Subcutaneous adipose tissue (tissue), 4 donors: ENCODE results near the gene PRR5L. TPM values are rescaled to one million over a fixed set of nuclear protein-coding genes. Genes with fewer than 3 reads are reported as not detected.

ENCODE experiments used
- total RNA-seq, 4 donors: library from RNA; depleted of rRNA; stranded (reverse); fragments of >200 nt; gene quantifications; one replicate each; pipeline ENCODE4 v1.1.0, GENCODE V29; 2016
- TF ChIP-seq, protein P1 (sequence below): fragments of 450-650 bp; IDR thresholded peaks from one replicate; pipeline ENCODE4 v1.5.1; 2016; ENCODE audit warnings: low read depth, mild to moderate bottlenecking, control low read depth, antibody characterized with exemption, moderate library complexity

The PRR5L gene
- total RNA-seq, 4 donors from 2014 or later = 10.6 to 24.8 (median 12.9) TPM

- TF ChIP-seq, protein P1, sequence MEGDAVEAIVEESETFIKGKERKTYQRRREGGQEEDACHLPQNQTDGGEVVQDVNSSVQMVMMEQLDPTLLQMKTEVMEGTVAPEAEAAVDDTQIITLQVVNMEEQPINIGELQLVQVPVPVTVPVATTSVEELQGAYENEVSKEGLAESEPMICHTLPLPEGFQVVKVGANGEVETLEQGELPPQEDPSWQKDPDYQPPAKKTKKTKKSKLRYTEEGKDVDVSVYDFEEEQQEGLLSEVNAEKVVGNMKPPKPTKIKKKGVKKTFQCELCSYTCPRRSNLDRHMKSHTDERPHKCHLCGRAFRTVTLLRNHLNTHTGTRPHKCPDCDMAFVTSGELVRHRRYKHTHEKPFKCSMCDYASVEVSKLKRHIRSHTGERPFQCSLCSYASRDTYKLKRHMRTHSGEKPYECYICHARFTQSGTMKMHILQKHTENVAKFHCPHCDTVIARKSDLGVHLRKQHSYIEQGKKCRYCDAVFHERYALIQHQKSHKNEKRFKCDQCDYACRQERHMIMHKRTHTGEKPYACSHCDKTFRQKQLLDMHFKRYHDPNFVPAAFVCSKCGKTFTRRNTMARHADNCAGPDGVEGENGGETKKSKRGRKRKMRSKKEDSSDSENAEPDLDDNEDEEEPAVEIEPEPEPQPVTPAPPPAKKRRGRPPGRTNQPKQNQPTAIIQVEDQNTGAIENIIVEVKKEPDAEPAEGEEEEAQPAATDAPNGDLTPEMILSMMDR = no peak
Measured at GRCh38 chr11:36312611-36313472, 16.8 kb downstream of the PRR5L start.

- TF ChIP-seq, protein P1 = no peak
Measured at GRCh38 chr11:36313750-36314433, 17.8 kb downstream of the PRR5L start.

DNA sequence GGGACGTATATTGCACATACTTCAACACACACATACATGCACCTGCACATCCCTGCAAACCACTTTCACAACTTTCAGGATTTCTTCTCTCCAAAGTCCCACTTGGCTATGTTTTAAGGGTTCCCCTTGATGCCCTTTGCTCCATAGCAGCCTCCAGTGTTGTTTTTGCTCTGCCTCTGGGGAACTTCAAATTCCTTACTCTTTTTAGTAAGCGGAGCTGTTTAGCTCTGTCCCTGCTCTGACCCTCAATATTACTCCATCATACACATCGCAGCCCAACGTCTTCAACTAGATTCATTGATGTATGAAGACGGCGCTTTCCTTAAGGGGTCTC, 18.3 kb downstream of the PRR5L start:
- TF ChIP-seq, protein P1 = no peak

GRCh38 chr11:36316049-36316448, 20.0 kb downstream of the PRR5L start:
- TF ChIP-seq, protein P1 = no peak

DNA sequence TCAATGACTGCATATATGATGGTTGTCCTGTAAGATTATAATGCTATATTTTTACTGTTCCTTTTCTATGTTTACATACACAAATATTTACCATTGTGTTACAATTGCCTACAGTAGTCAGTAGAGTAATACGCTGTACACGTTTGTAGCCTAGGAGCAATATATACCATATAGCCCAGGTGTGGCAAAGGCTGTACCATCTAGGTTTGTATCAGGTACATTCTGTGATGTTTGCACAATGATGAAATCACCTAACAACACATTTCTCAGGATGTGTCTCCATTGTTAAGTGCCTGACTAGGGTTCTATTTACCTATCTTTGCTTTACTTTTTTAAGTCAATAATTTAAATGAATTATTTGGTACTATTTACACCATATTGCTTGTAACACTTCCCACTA, 21.9 kb downstream of the PRR5L start:
- TF ChIP-seq, protein P1 = no peak

DNA sequence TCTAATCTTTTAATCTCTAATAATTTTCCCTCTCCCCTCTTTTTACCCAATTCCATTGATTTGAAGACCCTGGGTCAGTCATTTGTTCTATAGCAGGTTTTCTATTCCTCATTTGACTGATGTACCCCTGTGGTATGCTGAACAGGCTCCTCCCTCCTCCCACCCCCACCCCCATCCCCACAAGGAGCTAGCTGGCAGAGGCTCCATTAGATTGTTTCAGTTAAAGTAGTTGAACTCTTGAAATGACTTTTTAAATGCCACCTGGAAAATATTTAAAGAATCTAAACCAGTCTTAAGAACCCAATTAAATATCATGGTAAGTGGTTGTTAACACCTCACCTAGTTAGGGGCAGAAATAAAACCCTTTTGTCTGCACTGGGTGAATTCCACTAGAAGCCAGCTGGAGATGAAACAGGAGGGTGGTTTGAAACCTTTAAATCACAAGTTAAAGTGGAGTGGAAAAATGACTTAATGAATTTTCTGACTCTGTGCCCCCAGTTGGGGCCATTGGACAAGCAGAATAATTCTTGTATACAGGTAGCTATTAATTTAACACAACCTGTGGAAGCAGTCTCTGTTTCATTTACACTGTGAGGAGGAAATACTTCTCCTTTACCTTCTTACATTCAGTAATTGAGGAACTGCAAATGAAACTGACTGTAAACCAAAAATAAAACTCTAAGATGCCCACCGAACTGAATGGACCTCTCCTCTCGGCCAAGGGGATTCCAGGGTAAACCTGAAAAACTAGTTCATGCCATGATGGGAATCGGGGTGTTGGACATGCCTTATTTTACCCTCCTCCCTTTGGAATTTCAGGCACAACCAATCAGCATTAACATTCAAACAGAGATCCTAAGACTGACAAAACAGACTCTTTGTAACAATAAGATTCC, 30.7 kb downstream of the PRR5L start:
- TF ChIP-seq, protein P1 = no peak
